ENCODE results near the gene DGCR2.
"Not testable (repeated sequence)": the region's sequence is repeated elsewhere in the genome, so short reads cannot be mapped to it uniquely, and the experiment has no call there.

Gene DGCR2

DNA sequence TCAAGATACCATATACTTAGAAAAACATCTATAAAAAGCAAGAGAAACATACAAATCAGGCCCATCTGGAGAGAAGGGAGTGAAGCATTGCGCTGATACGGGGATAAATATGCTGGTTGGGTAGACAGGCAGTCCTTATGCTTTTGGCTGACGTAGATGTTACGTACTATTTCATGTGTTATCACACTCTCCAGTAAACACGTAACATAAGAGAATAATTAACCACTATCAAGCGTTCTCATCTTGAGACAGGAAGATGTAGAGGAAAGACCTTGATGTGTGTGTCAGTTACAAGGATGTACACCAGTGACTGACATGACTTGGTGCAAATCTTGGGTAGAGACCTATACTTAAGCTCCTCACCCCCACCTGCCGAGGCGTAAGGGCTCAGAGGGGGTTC lies 99.5 kb downstream of the DGCR2 start:
- no peak for DNase-seq

DNA sequence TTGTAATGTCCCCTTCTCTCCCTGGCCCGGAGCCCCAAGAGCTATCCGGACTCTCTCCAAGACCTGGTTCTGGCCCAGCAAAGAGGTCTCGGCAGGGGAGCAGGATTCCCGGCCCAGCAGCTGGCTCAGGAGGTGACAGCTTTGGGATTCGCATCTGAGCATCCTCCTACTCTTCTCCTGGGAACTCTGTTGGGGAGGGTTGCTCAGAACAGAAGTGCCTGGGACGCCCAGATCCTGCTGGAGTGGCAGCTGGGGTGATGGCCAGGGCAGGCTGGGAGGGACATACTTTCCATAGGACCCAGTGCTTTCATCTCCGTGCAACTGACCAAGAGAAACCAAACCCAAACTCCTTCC lies 102.6 kb downstream of the DGCR2 start:
- DNase-seq, result no peak

DNA sequence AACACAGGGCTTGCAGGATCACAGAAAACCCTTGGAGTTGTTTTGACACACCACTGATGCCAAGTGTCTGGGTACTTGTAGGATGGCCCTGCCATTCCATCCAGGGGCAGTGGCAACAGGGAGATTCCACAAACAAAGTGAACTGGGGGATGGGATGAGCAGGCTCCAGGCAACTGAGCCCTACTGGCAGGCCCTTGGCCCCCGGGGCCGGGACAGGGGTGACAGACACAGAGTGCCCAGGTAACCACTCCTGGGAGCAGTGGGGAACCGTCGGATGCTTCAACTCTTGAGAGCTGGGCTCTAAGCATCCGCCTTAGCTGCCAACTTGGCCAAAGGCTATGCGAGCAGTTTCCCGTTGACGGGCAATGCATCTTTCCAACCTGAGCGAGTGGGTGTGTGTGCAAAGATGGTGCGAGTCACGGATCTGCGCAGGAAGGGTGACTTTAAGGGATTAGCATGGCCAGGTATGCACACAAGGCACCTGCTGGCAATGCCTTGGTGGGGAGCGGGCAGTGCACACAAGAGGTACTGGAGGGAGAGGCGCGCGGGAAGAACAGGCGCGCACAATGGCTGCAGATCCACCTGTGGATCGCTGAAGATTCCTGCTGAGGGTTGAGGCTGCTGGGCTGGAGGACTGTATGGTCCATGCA lies 103.1 kb downstream of the DGCR2 start:
- DNase-seq, result no peak

DNA sequence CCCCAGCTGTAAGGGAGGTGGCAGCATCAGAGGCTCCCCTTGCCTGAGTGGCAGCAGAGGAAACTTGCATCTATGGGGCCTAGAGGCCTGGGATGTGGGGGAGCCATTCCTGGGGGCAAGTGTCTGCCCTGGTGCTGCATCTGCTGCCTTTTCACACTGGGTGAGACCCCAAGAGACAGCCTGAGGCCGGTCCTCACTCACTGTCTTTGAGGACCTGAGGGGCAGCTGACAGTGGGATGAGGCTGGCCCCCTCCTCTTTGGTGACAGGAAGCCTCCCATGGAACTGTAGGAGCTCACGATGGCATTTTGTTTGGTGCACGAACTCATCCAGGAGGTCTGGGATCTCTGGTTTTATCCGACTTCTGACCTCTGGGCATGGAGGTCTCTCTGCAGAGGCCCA lies 104.0 kb downstream of the DGCR2 start:
- DNase-seq, result no peak

DNA sequence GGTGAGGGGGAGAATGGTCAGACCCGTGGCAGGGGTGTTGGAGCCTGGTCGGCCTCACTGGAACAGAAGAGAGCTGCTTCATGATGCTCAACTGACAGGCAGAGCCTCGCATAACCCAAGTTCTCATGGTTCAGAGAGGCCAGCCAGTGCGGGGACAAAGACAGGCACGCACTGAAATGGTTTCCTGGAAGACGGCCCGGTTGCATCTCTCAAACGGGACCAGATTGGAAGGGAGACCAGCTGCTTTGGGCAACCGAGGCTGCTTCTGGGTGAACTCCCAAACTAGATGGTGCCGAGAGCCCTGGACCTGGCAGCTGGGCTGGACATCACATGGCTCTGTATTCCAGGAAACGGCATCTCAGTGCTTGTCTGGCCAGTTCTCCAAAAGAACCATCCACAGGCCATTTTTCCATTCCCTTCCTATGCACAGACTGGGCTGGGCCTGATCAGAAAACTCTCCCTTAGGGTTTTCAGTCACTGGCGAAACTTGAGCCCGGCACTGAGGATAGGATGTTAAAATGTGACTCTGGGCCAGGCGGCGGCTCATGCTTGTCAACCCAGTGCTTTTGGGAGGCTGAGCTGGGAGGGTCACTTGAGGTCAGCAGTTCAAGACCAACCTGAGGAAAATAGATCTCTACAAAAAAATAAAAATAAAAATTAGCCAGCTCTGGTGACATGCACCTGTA lies 106.0 kb downstream of the DGCR2 start:
- no peak for DNase-seq

DNA sequence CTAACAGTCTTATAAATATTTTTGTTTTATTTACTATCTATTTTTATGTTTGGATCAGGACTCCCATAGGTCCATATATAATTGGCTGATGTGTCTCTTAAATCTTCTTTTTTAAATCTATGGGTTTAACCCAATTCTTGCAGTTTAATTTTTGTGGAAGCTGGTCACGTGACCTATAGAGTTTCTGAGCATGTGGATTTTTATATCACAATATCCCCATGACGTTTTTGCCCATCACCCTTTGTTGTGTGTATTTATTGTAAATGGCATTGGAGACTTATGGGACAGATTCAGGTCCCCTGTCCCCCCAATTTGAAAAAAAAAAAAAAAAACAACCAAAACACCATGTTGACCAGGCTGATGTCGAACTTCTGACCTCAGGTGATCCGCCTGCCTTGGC lies 107.3 kb downstream of the DGCR2 start:
- DNase-seq, result no peak

DNA sequence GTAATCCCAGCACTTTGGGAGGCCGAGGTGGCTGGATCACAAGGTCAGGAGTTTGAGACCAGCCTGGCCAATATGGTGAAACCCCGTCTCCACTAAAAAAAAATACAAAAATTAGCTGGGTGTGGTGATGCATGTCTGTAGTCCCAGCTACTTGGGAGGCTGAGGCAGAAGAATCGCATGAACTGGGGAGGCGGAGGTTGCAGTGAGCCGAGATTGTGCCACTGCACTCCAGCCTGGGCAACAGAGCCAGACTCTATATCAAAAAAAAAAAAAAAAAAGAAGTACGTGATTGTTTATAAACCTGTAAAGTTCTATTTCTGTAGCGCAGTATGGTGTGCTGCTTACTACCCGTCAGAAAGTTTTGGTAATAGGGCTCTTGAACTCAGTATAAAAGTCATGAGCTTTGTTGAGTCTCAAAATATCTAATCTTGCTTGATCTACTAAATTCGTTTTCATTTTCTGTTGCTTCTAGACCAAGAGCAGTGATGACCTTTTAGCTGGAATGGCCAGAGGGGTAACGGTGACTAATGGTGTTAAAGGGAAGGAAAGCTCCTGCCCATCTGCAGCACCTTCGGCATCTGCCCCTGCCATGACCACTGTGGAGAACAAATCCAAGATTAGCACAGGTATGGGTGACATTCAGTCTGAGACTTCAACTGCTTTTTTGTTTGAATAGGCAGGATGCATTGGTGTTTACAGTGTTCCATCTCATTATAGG lies 108.2 kb downstream of the DGCR2 start:
- DNase-seq, result not testable (repeated sequence)

DNA sequence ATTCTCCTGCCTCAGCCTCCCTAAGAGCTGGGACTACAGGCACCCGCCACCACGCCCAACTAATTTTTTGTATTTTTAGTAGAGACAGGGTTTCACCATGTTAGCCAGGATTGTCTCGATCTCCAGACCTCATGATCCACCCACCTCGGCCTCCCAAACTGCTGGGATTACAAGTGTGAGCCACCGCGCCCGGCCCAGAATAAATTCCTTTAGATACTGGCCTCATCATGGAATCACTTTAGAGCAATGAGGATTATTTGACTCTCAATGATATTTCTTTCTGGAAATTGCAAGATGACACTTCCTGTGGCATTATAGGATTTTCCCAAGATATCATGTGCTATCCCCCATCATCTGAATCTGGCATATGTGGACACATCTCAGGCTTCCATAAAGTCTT lies 108.8 kb downstream of the DGCR2 start:
- not testable (repeated sequence) for DNase-seq

DNA sequence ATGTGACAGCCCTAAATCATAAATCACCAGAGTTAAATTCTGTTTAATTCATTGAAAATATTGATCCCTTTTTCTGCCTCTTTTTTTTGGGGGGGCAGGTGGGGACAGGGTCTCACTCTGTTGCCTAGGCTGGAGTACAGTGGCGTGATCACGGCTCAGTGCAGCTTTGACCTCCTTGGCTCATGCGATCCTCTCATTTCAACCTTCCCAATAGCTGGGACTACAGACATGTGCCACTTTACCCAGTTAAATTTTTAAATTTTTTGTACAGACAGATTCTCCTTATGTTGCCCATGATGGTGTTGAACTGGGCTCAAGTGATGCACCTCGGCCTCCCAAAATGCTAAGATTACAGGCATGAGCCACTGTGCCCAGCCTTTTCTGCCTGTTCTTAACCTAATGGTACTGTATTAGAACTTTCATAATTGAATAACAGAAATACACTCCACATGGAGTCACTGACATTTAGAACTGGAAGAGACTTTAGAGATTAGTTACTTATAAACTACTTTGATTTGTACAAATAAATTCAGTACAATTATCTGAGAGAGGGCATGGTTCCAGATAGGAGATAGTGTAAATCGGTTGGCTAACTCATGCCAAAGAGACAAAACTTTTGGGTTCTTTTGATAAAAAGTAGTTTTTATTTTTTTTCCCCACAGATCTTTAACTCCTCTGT lies 109.8 kb downstream of the DGCR2 start:
- DNase-seq, result no peak

DNA sequence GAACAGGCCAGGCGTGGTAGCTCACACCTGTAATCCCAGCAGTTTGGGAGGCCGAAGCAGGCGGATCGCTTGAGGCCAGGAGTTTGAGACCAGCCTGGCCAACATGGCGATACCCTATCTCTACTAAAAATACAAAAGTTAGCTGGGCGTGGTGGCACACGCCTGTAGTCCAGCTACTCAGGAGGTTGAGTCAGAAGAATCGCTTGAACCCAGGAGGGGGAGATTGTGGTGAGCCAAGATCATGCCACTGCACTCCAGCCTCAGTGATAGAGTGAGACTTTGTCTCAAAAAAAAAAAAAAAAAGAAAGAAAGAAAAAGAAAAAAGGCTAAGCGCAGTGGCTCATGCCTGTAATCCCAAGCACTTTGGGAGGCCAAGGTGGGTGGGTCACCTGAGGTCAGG lies 110.6 kb downstream of the DGCR2 start:
- DNase-seq, result not testable (repeated sequence)

DNA sequence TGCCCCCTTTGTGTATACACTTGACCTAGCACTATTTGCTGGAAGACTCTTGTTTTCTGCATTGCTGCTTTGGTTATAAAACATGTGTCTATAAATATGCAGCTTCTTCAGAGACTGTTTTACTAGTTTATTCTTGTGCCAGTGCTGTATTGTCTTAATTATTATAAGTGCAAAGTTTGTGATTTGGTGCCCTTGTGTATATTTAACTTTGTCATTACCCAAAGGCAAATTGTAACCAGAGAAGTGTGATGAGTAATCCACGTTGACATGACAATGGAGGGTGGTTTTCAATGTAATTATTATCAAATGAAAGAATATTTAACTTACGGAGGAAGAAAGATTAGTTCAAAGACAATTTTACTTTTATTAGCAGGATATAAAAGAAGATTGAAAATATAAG lies 111.1 kb downstream of the DGCR2 start:
- DNase-seq, result peak; percentile 9

DNA sequence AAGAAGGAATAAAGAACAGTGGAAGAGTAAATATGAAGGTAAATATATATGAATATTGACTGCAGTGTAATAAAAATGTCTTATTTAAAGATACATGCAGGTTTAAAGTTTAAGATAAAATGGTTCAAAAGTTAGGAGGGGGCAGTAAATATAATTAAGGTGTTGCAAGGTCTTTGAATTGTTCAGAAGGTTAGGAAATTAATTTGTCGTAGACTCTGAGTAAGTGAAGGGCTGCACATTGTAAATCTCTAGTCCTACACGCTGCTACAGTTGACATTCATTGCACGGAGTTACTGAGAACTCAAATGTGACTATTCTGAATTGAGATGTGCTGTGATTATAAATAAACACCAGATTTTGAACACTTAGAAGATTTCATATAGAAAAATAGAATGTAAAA lies 116.3 kb downstream of the DGCR2 start:
- DNase-seq, result no peak

DNA sequence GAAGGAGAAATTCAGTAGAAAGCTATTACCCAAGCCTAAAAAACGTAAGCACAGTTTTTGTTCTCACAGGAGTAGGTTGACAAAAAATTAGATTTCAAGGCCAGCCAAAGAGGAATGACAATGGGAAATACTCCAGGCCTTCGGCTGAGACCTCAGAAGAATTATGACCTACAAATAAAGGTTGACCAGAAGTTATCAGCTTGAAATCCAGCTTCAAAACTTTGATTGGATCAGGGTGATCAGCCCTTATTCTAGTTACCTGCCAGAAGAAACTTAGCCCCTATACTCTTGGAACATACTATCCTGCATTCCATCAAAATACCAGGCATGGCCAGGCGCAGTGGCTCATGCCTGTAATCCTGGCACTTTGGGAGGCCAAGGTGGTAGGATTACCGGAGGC lies 117.7 kb downstream of the DGCR2 start:
- DNase-seq, result no peak

DNA sequence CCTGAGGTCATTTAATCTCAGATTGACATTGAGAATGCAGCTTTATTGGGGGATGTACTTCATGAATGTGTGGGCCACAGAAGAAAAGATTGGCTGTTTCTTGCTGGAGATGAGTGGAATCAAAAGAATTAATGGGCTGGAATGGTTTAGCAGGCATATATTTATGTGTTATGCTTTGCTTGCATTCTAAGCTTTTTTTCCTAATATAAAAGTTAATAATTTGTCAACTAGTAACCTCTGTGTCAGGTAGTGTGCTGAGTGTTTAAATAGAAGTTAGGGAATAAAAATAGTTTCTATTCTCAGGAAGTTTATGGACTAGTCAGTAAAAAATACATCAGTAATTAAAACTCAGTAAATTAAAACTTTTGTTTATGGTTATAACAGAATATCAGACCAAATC lies 118.7 kb downstream of the DGCR2 start:
- DNase-seq, result no peak

DNA sequence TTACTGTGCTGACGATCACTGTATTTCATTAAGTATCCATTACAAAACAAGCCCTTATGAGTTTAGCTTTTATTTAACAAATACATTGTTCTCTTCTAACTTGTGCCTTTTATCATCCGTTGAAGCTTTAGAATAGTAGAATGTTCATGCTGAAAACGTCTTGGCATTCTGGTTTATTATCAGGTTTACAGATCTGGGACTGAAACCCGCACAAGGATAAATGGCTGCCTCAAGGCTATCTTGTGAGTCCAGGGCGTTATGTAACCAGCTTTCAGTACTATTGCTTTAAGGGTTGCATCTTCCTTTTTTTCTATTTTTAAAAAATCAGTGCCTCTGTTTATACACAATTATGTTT lies 119.6 kb downstream of the DGCR2 start:
- DNase-seq, result no peak

DNA sequence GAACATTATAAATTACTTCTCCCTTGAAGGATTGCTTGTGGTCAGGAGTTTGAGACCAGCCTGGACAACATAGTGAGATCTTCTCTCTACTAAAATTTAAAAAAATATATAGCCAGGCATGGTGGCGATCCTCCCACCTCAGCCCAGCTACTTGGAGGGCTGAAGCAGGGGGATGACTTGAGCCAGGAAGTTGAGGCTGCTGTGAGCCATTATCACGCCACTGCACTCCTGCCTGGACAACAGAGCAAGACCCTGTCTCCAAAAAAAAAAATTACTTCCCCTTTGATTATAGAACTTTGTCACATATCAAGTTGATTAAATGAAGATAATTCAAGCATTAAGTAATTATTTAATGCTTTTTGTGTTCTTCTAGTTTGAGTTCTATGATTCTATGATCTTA lies 121.0 kb downstream of the DGCR2 start:
- no peak for DNase-seq

DNA sequence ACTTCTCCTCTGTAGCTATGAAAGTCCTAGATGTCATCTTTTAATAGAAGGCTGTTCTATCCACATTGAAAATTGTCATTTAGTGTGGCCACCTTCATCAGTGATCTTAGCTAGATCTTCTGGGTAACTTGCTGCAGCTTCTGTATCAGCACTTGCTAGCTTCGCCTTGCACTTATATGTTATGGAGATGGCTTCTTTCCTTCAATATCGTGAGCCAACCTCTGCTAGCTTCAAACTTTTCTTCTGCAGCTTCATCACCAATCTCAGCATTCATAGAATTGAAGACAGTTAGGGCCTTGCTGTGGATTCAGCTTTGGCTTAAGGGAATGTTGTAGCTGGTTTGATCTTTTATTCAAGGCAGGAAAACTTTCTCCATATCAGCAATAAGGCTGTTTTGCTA lies 122.1 kb downstream of the DGCR2 start:
- not testable (repeated sequence) for DNase-seq

DNA sequence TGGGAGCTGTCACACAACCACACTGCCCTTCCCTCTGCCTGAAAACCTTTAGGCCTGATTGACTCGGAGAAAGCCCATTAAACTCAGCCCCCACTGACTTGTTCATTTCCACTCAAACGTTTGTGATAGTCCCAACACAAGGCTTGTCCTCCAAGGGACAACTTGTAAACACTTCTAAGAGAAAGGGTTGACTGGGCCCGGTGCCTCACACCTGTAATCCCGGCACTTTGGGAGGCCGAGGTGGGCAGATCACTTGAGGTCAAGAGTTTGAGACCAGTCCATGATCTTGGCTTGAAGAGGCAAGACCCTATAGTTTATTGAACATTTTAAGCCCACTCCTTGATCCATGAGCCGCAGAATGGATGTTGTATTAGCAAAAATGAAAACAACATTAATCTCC lies 122.8 kb downstream of the DGCR2 start:
- no peak for DNase-seq

DNA sequence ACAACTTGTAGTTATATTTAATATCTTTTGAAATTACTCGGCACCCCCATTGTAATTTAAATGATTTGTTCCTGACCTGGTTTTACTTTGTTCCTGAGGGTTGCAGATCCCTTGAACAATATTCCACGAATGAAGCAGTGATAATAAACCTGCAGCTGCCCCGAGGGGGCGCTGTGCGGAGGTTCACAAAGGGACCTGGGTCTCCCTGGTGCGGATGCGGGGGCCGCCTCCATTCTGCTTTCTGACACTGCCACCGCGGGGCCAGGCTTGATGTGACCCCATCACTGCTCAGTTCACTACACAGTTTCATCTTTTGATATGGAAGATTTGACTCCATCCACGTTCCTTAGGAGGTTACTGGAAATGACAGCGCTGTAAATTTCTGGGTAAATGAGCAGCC lies 123.2 kb downstream of the DGCR2 start:
- DNase-seq, result no peak

DNA sequence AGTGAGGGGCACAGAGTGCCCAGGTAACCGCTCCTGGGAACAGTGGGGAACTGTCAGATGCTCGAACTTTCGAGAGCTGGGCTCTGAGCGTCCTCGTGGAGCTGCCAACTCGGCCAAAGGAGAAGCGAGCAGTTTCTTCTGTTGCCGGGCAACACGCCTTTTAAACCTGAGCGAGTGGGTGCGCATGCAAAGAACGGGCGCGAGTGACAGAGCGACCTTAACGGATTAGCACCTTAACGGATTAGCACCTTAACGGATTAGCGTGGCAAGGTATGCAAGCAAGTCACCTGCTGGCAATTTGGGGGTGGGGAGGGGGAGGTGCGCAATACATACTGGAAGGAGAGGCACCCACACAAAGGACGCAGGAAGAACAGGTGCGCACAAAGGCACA lies 124.3 kb downstream of the DGCR2 start:
- no peak for DNase-seq

DNA sequence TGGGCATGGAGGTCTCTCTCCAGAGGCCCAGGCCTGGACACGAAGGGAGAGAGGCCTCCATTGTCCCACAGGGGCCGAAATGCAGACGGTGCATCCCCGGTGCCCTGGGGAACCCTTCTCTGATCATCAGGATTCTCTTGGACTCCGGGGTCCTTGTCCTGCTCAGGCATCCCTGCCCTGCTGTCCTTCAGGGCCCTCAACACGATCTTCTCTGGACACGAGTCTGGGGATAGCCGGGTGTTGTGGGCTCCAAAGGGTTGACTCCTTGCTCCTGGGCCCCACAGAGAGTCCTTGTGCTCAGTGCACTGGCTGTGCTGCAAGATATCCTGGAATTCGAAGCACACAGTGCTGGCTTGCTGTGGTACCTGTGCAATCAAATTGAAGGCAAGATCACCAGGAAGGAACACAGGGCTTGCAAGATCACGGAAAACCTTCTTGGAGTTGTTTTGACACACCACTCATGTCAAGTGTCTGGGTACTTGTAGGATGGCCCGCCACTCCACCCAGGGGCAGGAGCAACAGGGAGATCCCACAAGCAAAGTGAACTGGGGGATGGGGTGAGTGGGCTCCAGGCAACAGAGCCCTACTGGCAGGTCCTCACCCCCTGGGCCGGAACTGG lies 124.8 kb downstream of the DGCR2 start:
- no peak for DNase-seq

DNA sequence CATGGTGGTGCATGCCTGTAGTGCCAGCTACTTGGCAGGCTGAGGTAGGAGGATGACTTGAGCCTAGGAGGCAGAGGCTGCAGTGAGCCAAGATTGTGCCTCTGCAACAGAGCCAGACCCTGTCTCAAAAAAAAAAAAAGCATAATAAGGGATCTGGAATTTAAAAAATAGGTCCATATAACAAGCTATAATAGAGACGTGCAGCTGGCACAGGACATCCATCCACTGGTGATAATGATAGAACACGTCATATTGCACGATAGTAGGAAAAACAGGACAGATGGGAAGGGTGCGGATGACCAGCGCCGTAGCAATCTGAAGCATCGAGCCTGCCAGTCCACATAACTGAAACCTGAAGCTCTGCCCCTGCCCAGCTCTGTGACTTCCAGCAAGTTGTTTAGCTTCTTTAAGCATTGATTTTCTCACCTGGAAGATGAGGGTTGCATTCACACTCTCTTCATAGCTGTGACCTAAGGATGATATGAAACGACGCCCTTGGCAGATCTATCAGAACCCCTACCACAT lies 125.8 kb downstream of the DGCR2 start:
- DNase-seq, result no peak

DNA sequence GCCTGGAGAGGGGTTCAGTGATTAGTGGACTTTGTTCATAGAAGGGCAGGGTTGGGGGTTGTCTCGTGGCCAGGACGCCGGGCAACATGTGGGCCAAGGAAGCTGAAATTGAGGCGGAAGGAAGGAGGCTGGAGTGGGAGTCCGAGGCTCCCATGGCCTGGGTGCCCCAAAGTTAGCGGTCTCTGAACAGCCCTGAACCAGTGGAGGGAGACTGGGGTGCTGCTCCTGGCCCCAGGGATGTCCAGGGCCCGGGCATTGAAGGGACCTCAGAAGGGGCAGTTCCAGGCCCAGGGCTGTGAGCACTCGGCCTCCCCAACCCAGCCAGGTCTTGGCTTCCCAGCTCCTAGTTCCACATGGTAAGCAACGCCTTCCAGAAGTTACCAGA lies 126.9 kb downstream of the DGCR2 start:
- DNase-seq, result no peak

Measured in NCI-H1436 treated with DMSO at 0.1 percent for 48 hours (cell line).